Measurements from ENCODE around the gene GFAP.

Gene GFAP

GRCh38 chr17:44899074-44899782 is 16.1 kb downstream of the GFAP start, which contains the start of gene EFTUD2:
Gene EFTUD2, minus strand, starts transcription at chr17:44899445. Its CDS starts 4,924 bp downstream, at chr17:44894521.
- peak; percentile 92 for DNase-seq

DNA sequence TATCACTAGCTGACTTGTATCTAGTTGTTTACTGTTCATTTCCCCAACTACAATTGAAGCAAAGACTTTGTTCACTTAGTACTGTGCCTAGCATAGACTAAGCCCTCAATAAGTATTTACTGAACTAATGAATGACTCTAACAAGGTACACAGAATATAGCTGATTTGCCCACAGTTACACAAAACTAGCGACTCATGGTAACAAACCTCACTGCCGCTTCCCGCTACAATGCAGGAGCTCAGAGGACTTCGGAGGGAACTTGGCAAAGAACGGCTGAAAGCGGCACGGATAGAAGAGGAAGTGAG is 16.6 kb downstream of the GFAP start:
- DNase-seq = no peak

DNA sequence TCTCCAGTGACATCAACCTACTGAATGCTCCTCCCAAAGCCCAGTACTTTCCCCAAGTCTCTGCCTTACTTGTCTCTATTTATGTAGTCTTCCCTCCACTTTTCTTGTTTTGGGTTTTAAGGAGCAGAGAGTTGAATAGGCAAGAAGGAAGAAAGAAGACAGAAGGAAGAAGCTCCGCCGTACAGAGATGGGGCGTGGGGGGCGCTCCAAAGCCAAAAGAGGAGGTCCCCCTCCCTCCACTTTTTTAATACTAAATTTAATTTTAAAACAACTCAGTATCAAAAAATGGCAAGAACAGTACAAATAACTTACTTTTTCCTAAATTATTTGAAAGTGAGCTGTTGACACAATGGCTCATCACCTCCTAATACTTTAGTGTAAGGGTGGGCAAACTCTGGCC is 20.7 kb downstream of the GFAP start:
- DNase-seq = no peak

DNA sequence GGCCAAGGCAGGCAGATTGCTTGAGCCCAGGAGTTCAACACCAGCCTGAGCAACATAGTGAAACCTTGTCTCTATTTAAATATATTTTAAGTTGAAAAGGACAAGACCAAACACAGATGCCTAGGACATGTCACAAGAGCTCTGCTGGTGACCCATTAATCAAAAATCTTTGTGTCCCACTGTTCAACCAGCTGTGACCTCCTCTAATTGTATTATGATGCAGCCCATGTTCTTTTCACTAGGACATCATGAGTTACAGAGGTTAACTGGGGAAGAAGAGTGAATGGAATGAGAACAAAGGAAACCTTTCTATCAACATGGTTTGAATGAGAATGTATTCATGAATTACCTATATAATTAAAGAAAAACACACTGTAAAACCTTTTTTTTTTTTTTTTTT is 23.1 kb downstream of the GFAP start:
- no peak for DNase-seq

GRCh38 chr17:44889003-44889402 is 26.3 kb downstream of the GFAP start:
- DNase-seq = no peak

DNA sequence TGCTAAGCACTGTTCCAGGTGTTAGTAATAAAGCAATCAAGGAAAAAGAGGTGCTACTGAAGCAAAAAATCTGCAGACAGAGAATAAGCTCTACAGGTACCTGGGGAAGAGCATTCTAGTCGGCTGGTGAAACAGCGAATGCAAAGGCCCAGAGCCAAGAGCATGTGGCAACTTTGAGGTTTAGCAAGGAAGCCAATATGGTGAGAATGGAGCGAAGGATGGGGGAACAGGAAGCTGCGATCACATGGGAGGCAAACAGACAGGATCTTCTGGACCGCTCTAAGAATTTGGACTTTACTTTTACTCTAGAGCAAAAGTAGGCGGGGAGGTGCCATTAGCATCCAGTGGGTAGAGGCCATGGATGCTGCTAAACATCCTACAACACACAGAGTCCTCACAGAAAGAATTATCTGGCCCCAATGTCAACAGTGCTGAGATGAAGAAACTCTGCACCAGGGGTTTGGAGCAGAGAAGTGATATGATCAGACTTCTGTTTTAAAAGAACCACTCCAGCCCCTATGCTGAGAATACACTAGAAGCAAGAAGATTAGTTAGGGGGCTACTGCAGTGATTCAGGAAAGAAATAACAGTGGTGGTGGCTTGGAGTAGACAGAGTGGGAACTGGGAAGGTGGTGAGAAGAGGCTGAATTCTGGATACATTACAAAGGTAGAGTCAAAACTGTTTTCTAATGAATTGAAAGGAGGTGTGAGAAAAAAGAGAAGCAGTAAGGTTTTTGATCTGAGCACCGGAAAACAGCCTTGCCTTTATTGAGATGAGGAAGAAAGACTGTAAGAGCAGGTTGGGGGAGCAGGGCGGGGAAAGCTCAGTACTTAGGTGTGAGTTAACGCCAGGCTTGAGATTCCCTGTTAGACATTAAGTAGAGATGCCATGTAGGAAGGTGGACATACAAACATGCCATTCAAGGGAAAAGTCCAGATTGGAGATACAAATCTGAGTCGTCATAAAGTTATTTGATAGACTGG is 27.0 kb downstream of the GFAP start:
- no peak for DNase-seq

DNA sequence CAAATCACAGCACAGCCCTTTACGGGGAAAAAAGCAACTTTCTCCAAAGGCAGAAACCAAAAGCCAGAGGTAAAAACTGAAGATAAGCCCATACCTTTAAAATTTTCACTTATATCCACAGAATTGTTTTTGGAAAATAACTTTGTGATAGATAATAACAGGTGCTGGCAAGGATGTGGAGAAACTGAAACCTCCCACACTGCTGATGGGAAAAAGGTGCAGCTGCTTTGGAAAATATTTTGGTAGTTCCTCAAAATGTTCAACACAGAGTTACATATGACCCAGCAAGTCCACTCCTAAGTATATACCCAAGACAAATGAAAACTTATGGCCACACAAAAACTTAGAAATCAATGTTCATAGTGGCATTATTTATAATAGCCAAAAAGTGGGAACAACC is 28.3 kb downstream of the GFAP start:
- DNase-seq = no peak

- DNase-seq = no peak
These were observed 30.4 kb downstream of the GFAP start for GRCh38 chr17:44884941-44885340.

- no peak for DNase-seq
These were observed 34.2 kb downstream of the GFAP start for GRCh38 chr17:44881145-44881544.

- DNase-seq = no peak
These were observed 35.2 kb downstream of the GFAP start for GRCh38 chr17:44880062-44880461.

DNA sequence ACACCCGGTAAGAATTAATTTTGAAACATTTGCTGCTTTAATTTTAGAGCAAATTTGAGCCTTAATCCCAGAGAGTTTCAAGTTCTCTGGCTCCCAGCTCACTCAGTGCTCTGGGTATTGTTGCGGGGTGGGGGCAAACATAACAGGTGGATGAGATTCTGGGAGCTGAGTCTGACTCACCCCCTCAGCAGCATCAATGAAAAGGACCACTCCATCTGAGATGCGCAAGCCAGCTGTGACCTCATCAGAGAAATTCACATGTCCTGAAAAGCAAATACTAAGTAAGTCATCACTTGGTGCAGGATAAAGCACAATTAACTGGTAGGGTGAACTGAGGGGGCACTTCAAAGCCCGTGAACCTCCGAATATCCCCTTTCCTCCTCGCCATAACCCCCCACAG is 35.9 kb downstream of the GFAP start:
- DNase-seq = no peak

- DNase-seq = no peak
These were observed 36.6 kb downstream of the GFAP start for GRCh38 chr17:44878627-44879221.

DNA sequence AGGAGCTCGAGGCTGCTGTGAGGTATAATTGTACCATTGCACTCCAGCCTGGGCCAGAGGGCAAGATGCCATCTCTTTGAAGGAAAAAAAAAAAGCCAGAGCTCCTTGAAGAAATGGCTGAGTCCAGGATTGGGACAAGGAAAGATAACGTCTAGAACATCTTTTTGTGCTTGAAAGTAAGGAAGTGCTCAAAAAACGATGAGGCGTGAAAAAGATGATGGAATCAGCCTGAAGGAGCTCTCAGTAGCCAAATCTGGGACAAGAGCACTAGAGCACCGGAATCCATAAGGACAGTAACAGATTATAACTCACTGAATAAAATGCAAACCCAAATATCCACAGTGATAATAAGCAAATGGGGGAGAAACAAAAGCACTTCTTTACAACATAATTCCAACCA is 38.2 kb downstream of the GFAP start:
- DNase-seq = no peak

DNA sequence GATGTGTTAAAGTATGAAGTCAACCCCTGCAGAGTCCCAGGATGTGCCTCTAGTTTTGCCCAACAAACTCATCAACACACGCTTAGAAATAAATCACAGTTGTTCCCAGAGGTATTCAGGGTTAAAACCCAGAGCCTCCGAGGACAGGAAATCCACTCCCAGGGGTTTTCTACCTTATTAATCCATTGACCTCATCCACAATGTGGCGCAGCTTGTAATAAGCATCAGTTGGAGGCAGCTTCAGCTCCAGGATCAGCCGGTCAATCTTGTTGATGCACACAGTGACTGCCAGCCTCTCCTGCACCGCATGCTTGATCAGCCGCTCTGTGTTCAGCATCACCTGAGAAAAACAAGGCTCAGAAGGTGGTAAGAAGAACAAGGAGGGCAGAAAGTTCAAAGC is 39.5 kb downstream of the GFAP start:
- DNase-seq = no peak

GRCh38 chr17:44872131-44872768 is 43.0 kb downstream of the GFAP start:
- no peak for DNase-seq

DNA sequence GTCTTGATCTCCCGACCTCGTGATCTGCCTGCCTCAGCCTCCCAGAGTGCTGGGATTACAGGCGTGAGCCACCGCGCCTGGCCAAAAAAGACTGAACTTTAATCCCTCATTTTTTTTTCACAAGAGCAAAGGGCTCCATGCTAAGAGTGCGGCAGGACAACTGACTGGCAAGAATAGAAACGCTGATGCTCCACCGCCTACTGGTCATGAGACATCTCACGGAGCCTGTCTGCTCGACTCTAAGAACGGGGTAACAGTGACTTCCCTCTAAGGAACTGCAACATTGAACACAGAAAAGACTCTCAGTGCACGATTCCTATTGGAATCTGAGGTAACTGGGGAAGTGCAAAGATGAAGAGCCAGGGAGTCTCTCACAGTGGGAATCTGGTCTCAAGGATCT is 43.7 kb downstream of the GFAP start:
- no peak for DNase-seq

- no peak for DNase-seq
These were observed 47.5 kb downstream of the GFAP start for GRCh38 chr17:44867841-44868240.

DNA sequence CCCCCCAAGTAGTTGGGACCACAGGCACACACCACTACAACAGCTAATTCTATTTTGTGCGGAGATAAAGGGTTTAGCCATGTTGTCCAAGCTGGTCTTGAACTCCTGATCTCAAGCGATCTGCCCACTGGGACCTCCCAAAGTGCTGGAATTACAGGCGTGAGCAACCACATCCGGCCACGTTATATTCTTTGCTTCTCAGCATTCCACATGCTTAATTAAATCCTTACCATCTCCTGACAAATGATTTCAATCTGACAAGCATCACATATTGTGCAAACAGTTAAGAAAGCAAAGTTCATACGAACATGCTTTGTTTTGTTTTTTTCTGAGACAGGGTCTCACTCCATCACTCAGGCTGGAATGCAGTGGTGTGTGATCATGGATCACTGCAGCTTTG is 49.4 kb downstream of the GFAP start:
- DNase-seq = no peak

- DNase-seq = peak; percentile 69
These were observed 50.1 kb downstream of the GFAP start for GRCh38 chr17:44865231-44865660.

GRCh38 chr17:44864831-44865230 is 50.5 kb downstream of the GFAP start:
- no peak for DNase-seq

- no peak for DNase-seq
These were observed 52.0 kb downstream of the GFAP start for GRCh38 chr17:44863061-44863918.

DNA sequence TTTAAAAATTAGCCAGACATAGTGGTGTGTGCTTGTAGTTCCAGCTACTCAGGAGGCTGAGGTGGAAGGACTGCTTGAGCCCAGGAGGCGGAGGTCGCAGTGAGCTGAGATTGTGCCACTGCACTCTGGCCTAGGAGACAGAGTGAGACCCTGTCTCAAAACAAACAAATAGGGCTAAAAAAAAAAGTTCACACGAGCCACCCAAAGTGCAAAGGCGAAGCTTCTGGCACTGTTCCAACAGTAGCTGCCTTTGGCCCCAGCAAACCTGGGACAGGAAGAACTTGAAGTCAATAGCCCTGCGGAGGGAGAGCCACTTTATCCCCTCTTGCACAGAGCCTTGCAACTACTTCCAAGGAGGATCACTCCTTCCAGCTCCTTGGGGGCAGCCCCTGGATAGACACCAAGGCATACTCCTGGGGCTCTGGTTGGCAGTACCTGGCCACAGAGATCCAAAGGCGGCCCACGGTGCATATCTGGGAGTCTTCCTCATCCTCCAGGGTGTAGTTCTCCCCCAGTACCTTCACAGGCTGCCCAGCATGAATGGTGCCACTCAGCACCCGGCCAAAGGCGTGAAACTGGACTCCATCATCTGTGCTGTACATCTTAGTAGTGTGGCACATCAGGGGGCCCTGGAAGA is 52.9 kb downstream of the GFAP start:
- no peak for DNase-seq

Data from effector CD4-positive, alpha-beta T cell (primary cell).